GM06990 (cell line): ENCODE results near the gene BABAM2.

ENCODE experiments used
- DNase-seq: peaks from one replicate; pipeline ENCODE4 v3.0.0-alpha.2; 2011; ENCODE audit not compliant: insufficient read length; ENCODE audit errors: extremely low read depth
- H3K27me3 ChIP-seq: replicated peaks from 2 replicates; pipeline ENCODE4 v1.6.0; 2011; ENCODE audit warnings: low read length; ENCODE audit not compliant: control insufficient read depth, insufficient read depth
- H3K36me3 ChIP-seq: 2 replicates; pipeline ENCODE4 v1.5.1; 2011; ENCODE audit warnings: low read length; ENCODE audit not compliant: control insufficient read depth, insufficient read depth
- H3K4me3 ChIP-seq: replicated peaks from 2 replicates; pipeline ENCODE4 v1.5.1; 2011; ENCODE audit warnings: low read depth, mild to moderate bottlenecking, control low read depth, low read length
- TF ChIP-seq, protein P1 (sequence below): IDR thresholded peaks from 2 replicates; pipeline ENCODE4 v1.5.1; 2011; ENCODE audit warnings: low read length, control low read depth, mild to moderate bottlenecking, inconsistent platforms; ENCODE audit not compliant: insufficient read depth, poor library complexity, severe bottlenecking

The BABAM2 gene

DNA sequence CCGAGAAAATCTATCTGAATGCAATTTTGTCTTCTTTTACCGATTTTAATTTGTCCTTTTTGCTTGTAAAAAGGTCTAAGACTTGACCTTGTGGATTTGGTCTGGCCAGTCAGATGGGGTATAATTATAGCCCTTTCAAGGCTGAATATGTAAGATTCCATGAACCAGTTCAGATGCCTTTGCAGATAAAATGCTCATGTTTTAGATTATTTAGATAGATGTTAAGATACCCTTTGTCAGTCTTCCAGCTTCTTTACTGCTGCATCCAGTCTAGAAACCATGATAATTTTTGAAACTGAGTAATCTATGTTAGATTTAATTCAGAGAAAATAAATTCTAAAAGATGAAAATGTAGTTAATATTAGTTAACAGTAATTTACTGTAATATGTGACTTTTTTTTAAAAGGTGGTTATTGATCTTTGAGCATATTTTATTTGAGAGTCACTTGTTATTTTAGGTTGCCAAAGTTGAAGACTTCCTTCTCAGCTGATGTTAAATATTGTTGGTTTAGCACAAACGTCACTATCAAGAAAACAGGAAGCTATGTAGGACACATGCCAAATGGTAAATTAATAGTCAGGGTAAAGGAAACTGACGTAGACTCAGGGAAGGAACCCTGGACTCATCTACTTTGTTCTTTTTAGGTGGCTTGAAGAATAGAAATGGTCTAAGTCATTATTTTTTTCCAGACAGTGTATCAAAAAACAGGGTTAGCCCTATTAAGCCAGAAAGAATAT, 29.8 kb downstream of the BABAM2 start:
- Histone ChIP-seq H3K4me3 (no peak overlapping the region), H3K27me3 (no peaks in the 10 kb centered on the region), H3K36me3 (no peaks in the 10 kb centered on the region)

DNA sequence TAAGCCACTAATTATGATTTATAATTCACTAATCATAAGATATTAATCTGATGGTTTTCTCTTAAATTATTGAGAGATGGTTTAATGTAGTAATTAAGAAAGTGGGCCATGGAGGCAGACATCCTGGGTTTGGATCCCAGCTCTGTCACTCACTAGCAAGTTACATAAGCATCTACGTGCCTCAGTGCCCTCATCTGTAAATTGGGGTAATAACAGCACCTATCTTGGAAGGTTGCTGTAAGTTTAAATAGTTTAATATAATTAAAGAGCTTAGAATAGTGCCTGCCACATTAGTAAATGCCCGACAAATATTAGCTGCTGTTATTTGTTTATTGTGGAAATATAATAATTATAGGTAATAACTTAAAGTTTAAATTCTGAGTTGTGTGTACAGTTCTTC, 30.9 kb downstream of the BABAM2 start:
- H3K4me3 ChIP-seq, result no peak overlapping the region
- TF ChIP-seq, protein P1, sequence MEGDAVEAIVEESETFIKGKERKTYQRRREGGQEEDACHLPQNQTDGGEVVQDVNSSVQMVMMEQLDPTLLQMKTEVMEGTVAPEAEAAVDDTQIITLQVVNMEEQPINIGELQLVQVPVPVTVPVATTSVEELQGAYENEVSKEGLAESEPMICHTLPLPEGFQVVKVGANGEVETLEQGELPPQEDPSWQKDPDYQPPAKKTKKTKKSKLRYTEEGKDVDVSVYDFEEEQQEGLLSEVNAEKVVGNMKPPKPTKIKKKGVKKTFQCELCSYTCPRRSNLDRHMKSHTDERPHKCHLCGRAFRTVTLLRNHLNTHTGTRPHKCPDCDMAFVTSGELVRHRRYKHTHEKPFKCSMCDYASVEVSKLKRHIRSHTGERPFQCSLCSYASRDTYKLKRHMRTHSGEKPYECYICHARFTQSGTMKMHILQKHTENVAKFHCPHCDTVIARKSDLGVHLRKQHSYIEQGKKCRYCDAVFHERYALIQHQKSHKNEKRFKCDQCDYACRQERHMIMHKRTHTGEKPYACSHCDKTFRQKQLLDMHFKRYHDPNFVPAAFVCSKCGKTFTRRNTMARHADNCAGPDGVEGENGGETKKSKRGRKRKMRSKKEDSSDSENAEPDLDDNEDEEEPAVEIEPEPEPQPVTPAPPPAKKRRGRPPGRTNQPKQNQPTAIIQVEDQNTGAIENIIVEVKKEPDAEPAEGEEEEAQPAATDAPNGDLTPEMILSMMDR, result no peak

More for the DNA sequence above, 29.8 kb downstream of the BABAM2 start:
- DNase-seq, result no peak
- TF ChIP-seq, protein P1, result no peak

DNA sequence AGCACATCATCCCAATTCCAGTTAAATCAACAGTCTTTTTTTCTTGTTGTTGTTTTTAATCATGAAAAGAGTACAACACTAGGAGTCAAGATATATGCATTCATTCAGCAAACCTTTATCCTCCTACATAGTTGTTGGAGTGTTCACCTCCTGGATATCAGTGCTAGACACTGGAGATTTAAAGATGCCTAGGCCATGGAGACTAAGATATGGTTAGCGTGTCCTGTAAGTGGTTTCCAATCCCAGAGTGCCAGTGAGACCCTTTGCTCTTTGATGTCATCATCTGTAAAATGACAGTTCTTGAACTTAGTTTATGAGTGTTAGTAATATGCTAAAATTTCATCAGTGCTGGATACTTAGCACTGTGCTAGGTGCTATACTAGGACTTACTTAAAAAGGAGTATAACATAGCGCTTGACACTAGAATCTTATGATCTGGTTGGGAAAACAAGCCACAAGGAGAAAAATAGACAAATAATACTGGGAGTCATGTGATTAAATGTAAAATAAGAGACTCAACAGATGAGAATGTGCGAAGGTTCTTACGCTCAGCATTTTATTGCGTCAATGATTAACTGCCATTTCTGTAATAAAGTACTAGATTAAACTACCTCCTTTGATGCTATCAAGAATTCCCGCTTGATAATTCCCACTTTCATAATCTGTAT, 31.5 kb downstream of the BABAM2 start:
- TF ChIP-seq, protein P1, result no peak

More for the DNA sequence above, 30.9 kb downstream of the BABAM2 start:
- DNase-seq, result no peak
- Histone ChIP-seq H3K27me3 (no peaks in the 10 kb centered on the region), H3K36me3 (no peaks in the 10 kb centered on the region)

DNA sequence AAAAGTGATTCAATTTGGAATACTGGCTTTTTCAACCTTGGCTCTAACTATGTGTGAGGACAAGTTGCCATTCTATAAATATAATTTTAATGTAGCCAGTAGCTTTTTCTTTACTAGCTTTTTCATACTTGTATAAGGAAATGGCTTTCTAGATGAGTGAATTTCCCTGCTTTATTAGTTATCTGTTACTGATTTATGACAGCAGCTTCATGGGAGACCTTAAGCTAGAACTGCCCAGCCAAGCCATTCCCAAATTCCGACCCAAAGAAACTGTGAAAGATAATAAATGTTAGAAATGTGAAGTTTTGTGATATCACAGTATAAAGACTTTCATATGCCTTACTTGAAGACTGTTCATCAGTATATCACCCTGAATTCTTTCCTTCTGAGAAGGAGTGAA, 32.3 kb downstream of the BABAM2 start:
- TF ChIP-seq, protein P1, result no peak
- no peak for DNase-seq
- H3K27me3 ChIP-seq, result no peaks in the 10 kb centered on the region
- H3K36me3 ChIP-seq, result no peaks in the 10 kb centered on the region
- H3K4me3 ChIP-seq, result no peak overlapping the region

More for the DNA sequence above, 31.5 kb downstream of the BABAM2 start:
- Histone ChIP-seq H3K27me3 (no peaks in the 10 kb centered on the region), H3K36me3 (no peaks in the 10 kb centered on the region), H3K4me3 (no peak overlapping the region)
- no peak for DNase-seq

DNA sequence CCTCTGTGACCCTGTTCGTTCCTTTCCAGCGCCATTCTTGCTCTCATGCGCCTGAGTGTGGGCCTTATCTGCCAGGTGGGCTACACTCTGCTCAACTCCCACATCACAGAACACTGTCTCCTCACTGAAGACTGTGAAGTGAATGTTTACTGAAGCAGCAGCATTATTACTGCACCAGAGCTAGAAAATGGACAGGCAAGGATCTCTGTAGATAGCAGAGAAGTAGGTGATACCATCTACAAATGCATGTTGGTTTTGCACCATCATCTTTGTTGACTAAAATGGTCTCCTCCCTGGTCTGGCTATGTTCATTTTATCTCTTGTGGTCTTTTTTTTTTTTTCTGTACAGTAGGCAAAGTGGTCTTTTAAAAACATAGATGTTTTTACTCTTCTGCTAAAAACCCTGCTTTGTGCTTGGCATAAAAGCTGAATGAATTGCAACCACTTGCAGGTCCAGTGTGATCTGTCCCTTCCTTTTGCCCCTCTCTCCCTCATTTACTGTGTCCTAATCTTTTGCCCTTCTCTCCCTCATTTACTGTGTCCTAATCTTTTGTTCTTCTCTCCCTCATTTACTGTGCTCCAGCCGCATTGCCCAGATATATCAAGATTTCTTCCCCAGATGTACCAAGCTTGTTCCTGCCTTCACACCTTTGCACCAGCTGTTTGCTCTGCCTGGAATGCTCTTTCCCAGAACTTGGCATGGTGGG, 35.4 kb downstream of the BABAM2 start:
- no peak for DNase-seq
- Histone ChIP-seq H3K27me3 (no peaks in the 10 kb centered on the region), H3K4me3 (no peak overlapping the region), H3K36me3 (no peaks in the 10 kb centered on the region)
- TF ChIP-seq, protein P1, result no peak
